ENCODE results near the gene SLC1A1. TPM values are rescaled to one million over a fixed set of nuclear protein-coding genes. Genes with fewer than 3 reads are reported as not detected.

Gene SLC1A1
- 1 to 10 TPM; 1.1 to 4.6 (median 2.1) TPM for total RNA-seq
- 1 to 10 TPM; 1.0 to 1.5 TPM for polyA plus RNA-seq
- long read RNA-seq, donor 1, transcript SLC1A1-201 (12 exons, 3,722 nt) = major isoform, 7 of 9 reads
- long read RNA-seq, donor 1, partial matches to known transcripts = 0 of 9 reads
- long read RNA-seq, donor 1, other reads (novel, unspliced or antisense) = 2 of 9 reads
- long read RNA-seq, donor 2, partial matches to known transcripts = 0 of 4 reads
- long read RNA-seq, donor 2, other reads (novel, unspliced or antisense) = 0 of 4 reads
- long read RNA-seq, donor 3, partial matches to known transcripts = 0 of 1 reads
- long read RNA-seq, donor 3, other reads (novel, unspliced or antisense) = 1 of 1 reads

DNA sequence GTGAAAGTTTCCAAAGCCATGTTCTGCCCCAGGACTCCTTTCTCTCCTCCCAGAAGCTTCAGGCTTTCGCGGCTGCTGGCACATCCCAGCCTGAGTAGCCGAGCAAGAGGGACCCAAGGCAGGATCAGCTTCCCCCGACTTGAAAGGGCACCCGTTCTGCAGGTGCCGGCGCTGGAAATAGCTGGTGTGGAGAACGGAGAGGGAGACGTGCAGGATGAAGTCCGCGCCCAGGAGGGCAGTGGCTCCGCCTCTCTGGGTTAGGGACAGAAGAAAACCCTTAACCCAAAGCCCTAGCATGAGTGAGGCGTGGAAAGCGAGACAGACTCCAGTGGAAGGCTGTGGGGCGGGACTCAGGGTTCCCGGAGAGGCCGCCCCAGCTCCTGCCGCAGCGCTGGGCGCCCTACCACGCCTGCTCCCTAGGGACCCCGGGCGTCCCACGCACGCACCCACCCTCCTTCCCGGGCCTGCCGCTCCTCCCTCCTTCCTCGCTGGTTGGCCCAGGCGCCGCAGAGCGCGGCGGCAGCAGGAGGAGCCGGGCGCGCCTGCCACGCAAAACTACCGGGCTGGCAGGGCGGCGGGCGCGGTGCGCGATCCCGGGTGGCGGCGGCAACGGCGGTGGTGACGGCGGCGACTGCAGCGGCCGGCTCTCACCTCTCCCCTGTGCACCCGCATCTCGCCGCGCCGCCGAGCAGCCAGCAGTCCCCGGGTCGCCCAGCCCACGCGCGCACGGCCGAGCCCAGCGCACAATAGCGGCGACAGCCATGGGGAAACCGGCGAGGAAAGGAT, at the start of gene SLC1A1:
Gene SLC1A1 (plus strand): TSS at position 550 of the 786 bp plus-strand sequence. CDS start 212 bp downstream, at position 762.
- no peaks in the 10 kb centered on the region for H3K9me3 ChIP-seq
- WGBS, 4 donors = 0 to 1% (median 1%) methylated on average over 14 to 72 of the region's 72 CpGs
- peak within 1 kb of the TSS in 11 of 12 donors; percentile 52 to 82 (median 63) for H3K27ac ChIP-seq
- peak; percentile 57 to 78 (median 62) for DNase-seq
- peaks cover 0 to 21% (median 9%) of the 10 kb centered on the region in 12 donors for H3K4me1 ChIP-seq
- peak; percentile 70 to 90 (median 89) for ATAC-seq
- H3K27me3 ChIP-seq = peaks cover 0 to 24% (median 0%) of the 10 kb centered on the region in 9 donors
- H3K4me3 ChIP-seq = peak within 1 kb of the TSS; percentile 71 to 92 (median 77)
- TF ChIP-seq, protein P1, sequence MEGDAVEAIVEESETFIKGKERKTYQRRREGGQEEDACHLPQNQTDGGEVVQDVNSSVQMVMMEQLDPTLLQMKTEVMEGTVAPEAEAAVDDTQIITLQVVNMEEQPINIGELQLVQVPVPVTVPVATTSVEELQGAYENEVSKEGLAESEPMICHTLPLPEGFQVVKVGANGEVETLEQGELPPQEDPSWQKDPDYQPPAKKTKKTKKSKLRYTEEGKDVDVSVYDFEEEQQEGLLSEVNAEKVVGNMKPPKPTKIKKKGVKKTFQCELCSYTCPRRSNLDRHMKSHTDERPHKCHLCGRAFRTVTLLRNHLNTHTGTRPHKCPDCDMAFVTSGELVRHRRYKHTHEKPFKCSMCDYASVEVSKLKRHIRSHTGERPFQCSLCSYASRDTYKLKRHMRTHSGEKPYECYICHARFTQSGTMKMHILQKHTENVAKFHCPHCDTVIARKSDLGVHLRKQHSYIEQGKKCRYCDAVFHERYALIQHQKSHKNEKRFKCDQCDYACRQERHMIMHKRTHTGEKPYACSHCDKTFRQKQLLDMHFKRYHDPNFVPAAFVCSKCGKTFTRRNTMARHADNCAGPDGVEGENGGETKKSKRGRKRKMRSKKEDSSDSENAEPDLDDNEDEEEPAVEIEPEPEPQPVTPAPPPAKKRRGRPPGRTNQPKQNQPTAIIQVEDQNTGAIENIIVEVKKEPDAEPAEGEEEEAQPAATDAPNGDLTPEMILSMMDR (IDR thresholded peaks at IDR 0.05) = no peak
- peak in 1 of 2 donors; percentile 28 for TF ChIP-seq POLR2A (IDR thresholded peaks at IDR 0.05)
- intact Hi-C loops (cut with DNase I) = loop anchor here in 5 of 10 donors (5.0 to 10.0 kb wide), 5 partner anchors 55 to 112 kb away; no protein-coding TSS in a partner anchor
- H3K36me3 ChIP-seq = no peaks in the 10 kb centered on the region

DNA sequence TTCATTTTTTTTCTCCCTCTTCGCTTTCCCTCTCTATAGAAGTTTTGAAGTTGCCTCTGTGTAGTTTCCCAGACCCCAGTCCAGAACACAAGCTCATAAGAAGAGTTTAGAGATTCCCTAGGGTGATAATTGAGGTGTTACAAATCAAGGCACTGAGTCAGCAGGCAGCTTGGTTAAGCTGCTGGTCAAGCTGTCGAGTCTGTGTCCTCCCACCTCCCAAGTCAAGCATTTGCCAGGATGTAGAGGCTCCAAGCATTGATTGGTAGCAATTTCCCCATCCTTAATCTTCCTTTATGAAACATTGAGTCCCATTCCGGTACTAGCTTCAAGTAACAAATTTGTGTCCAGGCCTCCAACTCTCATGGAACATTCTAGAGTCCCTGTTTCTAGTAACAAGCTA, 47.5 kb upstream of the SLC1A1 start:
- no peak overlapping the region for H3K4me3 ChIP-seq
- no peak for ATAC-seq
- peaks cover 0 to 19% (median 0%) of the 10 kb centered on the region in 12 donors for H3K9me3 ChIP-seq
- no peak overlapping the region for H3K27ac ChIP-seq
- no peaks in the 10 kb centered on the region for H3K36me3 ChIP-seq
- no peaks in the 10 kb centered on the region for H3K4me1 ChIP-seq
- WGBS, 4 donors = 74 to 76% (median 75%) methylated on average over 3 of the region's 3 CpGs
- H3K27me3 ChIP-seq = no peaks in the 10 kb centered on the region
- intact Hi-C loops (cut with DNase I) = no loop called here
- TF ChIP-seq POLR2A (IDR thresholded peaks at IDR 0.05) = no peak
- TF ChIP-seq, protein P1 (IDR thresholded peaks at IDR 0.05) = no peak
- DNase-seq = no peak

DNA sequence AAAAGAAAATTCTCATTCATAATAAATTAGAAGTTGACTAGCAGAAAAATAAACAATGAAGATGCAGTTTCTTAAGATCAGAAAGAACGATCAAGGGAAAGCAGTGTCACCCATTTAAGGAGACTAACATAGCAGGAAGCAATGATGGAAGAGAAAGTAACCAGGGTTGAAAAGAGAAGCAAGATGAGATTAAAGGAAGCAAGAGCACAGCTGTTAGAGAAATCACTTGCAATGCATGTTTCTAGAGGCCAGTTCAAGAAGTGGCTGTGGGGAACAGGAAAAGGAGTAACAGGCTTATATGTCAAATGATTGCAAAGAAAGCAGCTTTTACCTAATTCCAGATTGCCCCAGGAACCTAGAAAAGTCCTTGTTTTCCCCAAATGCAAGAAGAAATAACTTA, 46.8 kb upstream of the SLC1A1 start:
- intact Hi-C loops (cut with DNase I) = no loop called here
- TF ChIP-seq, protein P1 (IDR thresholded peaks at IDR 0.05) = no peak
- no peak for TF ChIP-seq POLR2A (IDR thresholded peaks at IDR 0.05)
- Histone ChIP-seq H3K4me1 (no peaks in the 10 kb centered on the region), H3K4me3 (no peak overlapping the region), H3K27me3 (no peaks in the 10 kb centered on the region), H3K36me3 (no peaks in the 10 kb centered on the region), H3K9me3 (peaks cover 0 to 19% (median under 1%) of the 10 kb centered on the region in 12 donors), H3K27ac (peak overlapping the region in 1 of 12 donors; percentile 32)
- DNase-seq = no peak
- no peak for ATAC-seq
- WGBS, 4 donors = 49 to 71% (median 60%) methylated on average over 1 of the region's 1 CpG

DNA sequence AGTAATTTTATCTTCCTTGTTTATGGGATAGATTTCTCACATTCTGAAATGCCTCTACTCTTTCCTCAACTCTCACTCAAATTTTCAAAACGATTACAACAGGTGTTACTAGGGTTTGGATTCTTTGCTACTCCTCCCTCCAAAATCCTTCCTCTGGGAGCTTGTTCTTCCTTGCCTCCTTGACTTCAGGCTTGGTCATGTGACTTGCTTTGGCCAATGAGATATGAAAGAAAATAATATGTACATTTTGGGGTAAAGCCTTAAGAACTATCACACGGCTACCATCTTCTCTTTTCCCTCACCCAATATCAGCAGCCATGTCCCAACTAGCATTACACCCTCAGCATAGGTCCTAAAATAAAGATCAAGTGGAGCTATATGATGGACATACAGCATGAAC, 28.8 kb upstream of the SLC1A1 start:
- 63 to 79% (median 73%) methylated on average over 2 of the region's 2 CpGs for WGBS, 4 donors
- intact Hi-C loops (cut with DNase I) = loop anchor here in 1 of 10 donors (5.0 kb wide), 1 partner anchor 51 kb away; no protein-coding TSS in a partner anchor
- H3K4me3 ChIP-seq = no peak overlapping the region
- TF ChIP-seq, protein P1 (IDR thresholded peaks at IDR 0.05) = no peak
- no peak for TF ChIP-seq POLR2A (IDR thresholded peaks at IDR 0.05)
- H3K27me3 ChIP-seq = no peaks in the 10 kb centered on the region
- H3K4me1 ChIP-seq = no peaks in the 10 kb centered on the region
- H3K9me3 ChIP-seq = no peaks in the 10 kb centered on the region
- DNase-seq = no peak
- H3K36me3 ChIP-seq = no peaks in the 10 kb centered on the region
- no peak for ATAC-seq
- no peak overlapping the region for H3K27ac ChIP-seq

Data from heart left ventricle (tissue), 16 donors.